NCI-H1436 treated with DMSO at 0.1 percent for 48 hours (cell line): ENCODE data around the gene USH1C.

Experiments used
- DNase-seq: peaks from one replicate; lab custom pipeline; 2025; lab: John Stamatoyannopoulos, UW

The USH1C gene

DNA sequence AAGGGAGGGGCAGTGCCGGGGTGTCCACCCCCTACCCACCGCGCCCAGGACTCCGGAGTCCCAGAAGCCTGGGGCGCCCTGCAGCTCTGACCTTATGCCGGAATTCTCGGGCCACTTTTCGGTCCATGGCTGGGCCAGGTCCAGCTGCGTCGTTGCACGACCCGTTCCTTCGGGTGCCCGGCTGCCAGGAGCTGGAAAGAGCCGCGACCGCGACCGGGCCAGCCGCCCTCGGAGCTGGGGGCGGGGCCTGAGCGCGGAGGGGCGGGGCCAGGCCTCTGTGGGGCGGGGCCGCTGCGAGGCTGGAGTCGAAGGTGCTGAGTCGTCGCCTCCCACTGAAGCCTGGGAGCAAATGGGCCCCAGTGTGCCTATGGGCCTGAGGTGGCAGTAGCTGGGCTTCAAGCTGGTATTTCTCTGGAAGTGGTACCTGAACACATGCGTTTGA, at the start of gene USH1C:
Gene USH1C (minus strand): TSS at position 236 of the 442 bp plus-strand sequence. CDS start 109 bp downstream, at position 127.
- no peak for DNase-seq

DNA sequence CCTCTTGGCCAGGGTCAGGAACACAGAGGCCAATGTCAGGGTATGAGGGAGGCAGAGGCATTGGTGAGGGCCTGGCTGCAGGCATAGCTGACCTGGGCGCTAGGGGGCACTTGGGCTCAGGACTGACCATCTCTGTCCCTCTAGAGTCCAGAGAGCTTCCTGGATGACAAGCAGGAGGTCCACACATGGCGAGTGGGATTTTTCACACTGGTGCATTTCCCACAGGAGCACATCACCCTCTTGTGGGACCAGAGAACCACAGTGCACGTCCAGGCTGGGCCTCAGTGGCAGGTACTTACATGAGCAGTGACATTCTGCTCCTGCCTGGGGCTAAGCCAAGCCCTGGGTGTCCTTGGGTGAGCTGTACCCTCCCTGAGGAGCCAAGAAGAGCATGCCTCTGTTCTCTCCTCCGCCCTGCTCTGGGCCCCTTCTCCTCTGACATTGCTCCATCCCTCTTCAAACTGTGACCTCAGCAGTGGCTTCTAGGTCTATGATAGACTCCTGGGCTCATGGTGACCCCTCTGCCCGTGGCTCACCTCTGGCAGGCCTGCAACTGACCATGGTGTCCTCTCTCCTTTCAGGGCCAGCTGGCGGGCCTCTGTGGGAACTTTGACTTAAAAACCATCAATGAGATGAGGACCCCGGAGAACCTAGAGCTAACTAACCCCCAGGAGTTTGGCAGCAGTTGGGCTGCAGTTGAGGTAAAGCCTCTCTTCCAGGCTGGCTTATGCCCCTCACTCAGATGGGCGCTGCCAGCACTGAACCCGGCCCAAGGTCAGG, 49.4 kb upstream of the USH1C start:
- no peak for DNase-seq

DNA sequence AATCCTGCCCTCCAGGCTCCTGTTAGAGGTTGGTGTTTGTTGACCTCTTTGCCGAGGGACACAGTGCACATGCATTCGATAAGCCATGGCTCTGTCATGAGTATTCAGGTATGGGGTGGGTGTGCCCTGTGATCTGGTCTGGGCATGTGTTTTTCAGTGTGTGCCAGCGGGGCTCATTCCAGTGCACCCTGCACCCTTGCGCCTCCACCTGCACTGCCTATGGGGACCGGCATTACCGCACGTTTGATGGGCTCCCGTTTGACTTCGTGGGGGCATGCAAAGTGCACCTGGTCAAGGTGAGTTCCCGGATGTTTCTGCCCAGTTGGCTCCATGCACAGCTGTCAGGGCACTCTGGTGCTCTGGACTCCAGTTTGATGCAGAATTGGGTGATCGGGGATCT, 47.1 kb upstream of the USH1C start:
- DNase-seq: no peak

DNA sequence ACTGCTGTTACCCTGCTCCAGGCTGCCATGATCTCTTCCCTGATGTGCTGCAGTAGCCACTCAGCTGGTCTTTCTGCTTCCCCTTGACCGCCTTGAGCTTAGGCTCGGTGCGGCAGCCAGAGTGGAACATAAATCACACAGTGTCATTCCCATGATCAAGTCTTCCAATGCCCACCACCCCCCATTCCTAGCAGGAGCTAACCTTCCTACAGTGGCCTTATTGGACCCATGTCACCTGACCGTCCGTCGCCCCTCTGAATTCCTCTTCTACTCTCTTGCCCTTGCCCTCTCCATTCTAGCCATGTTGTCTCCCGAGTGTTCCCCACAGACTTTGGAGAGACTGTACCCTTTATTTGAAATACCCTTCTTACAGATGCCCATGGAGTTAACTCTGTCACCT, 46.2 kb upstream of the USH1C start:
- no peak for DNase-seq

DNA sequence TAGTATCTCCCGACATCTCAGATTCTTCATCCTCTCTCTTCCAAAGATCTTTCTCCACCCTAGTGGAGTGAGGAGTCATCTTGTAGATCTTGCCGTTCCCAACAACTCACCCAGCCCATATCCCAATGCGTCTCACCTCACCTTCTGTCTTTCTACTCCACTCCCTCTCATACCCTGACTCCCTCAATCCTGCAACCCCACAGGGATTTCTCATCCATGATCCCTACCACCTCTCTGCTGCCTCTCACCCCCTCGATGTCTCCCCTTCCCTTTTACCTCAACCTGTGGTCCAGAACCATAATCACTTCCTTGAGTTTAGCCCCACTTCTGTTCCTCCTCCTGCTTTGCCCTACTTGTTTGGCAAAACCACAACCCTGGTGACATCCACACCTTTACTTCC, 44.5 kb upstream of the USH1C start:
- DNase-seq: no peak

DNA sequence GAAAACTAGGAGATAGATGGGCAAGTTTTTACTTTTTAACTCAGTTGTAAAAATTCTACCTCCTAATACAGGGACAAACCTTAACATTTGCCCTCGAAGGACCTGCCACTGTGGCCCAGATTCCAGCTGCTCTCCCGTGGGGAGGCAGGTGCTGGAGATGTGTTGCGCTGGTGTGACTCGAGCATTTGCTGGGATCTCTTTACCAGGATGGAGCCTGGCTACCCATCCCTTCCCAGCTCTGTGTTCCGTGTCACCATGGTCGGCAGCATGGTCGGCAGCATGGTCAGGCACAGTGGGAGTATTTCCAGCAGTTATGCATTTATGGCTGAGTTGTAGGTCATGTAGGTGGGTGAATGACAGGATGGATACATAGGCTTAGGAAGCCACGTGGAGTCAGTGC, 44.0 kb upstream of the USH1C start:
- DNase-seq: no peak

DNA sequence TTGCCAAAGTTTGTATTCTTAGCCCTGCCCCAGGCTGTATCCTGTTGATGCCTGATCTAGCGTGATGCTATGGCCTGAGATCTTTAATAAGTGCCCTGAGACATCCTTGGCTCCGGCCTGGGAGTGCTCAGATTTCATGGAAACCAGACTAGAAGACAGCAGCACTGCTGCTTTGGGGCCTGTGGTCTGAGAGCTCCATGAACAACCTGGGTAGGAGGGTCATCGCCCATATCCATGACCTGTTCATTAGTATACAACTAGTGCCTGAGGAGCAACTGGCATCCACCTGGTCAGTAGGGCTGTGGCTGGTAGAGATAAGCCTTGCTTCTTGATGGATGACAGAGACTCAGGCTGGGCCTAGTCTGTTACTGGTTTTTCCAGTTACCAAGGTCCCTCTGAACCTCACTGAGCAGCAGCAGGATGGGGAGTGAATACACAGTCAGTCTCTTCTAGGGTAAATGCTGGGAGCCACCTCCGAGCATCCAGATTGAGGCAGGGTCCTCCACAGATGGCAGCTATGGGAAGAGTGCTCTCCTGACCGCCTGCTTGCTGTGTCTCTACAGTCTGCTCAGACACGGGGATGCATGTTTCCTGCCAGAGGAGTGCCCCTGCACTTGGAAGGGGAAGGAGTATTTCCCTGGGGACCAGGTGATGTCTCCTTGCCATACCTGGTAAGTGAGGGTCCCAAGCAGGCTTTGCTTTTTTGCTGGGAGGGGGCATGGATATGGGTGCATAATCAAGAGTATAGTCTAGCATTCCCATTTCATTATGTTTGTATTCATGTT, 41.9 kb upstream of the USH1C start:
- no peak for DNase-seq

DNA sequence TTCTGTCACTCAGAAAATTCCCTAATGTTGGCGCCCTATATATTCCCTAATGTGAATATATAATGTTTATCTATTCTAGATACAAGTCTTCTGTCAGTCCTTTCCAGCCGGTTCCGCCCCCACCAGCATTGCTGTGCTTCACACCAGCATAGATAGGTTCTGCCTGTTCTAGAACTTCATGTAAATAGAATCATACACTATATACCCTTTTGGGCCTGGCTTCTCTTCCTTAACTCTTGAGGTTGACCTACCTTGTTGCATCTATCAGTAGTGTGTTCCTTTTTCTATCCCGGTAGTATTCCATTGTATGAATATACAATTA, 37.5 kb upstream of the USH1C start:
- no peak for DNase-seq

DNA sequence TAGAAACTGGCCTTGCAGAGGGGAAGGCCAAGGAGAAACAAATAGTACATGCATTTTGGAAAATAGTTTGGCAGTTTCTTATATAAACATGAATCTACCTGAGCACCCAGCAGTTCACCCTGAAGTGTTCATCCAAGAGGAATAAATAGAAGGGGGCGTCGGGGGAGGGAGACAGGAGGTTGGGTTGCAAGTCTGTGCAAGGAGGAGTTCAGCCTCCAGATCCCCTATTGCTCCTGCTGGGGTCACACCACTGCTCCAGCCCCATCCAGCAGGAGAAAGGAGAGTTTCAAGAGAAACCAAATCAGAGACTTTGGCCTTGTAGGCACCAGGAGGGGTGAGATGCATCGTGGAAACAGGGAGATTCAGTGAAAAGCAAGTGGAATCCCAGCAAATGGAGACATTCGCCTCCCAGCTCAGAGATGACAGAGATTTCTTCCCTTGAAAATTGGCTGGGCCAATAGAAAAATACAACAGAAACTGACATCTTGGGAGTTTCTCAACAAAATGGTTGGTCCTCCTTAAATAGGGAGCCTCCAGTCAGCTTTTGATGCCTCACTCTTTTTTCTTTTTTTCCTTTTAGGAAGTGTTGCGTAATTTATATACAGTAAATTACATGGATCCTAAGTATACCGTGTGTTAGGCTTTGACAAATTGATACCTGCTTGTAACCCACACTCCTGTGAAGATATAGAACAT, 37.0 kb upstream of the USH1C start:
- DNase-seq: no peak

DNA sequence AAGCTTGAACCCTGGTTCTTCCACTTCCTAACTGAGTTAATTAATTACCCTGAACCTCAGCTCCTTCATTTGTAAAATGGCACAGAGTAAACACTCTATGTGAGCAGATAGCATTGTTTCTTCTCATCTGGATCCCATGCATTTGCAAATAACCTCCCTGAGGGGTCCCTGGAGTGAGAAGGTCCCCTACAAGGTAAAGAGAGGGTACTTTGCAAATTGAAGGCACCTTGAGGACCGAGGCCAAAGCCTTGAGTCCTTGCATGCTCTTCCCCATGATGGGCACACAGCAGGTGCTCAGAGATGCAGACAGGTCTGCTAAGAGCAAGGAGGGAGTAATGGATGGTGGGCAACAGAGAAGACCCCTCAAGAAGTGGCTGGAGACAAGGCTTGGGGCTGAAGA, 36.1 kb upstream of the USH1C start:
- no peak for DNase-seq

DNA sequence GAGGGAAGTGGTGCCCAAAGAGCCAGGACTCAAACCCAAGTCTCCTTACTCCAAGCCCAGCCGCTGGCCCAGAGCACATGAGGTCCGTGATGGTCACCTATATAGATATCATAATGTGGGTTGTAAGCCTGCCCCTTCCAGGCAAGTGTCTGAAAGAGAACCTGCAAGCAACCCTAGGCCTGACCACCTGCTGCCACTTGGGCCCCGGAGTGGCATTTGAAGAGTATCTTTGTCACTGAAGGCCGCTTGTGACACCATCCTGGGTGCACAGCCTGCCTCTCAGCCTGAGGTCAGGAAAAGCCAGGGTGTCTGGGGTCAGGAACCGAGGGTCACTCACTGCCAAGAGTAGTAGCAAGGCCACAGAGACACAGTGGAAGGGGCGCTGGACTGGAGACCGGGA, 35.2 kb upstream of the USH1C start:
- DNase-seq: no peak

DNA sequence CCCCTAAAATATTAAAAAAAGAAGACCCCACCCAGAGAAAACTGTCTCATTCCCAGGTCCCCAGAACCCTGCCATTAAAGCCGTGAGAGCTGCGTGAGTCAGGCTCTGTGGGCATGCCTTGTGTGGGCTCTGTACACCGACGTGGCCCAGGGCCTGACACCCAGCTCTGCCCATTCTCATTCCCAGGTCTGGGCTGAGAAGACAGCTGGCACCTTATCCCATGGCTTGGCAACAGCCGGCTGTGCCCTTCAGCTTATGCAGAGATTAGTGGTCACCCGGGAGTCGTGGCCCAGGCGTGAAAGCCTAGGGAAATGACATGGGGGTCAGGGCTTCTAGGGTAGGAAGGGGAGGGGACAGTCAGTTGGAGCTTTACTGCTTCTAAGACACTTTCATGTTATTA, 34.7 kb upstream of the USH1C start:
- DNase-seq: no peak

DNA sequence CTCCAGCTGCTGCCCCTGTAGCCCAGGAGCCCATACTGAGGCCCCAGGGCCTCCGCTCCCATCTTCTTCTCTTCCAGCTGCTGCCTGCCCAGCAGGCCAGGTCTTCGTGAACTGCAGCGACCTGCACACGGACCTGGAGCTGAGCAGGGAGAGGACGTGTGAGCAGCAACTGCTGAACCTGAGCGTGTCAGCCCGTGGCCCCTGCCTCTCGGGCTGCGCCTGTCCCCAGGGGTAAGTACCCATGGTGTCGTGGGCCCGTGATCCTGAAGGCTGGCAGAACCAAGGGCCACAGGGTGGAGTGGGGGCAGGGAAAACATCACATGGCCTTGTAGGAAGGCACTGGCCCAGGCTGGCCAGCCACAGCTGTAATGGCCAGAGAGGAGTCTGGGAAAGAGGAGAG, 34.1 kb upstream of the USH1C start:
- DNase-seq: no peak

DNA sequence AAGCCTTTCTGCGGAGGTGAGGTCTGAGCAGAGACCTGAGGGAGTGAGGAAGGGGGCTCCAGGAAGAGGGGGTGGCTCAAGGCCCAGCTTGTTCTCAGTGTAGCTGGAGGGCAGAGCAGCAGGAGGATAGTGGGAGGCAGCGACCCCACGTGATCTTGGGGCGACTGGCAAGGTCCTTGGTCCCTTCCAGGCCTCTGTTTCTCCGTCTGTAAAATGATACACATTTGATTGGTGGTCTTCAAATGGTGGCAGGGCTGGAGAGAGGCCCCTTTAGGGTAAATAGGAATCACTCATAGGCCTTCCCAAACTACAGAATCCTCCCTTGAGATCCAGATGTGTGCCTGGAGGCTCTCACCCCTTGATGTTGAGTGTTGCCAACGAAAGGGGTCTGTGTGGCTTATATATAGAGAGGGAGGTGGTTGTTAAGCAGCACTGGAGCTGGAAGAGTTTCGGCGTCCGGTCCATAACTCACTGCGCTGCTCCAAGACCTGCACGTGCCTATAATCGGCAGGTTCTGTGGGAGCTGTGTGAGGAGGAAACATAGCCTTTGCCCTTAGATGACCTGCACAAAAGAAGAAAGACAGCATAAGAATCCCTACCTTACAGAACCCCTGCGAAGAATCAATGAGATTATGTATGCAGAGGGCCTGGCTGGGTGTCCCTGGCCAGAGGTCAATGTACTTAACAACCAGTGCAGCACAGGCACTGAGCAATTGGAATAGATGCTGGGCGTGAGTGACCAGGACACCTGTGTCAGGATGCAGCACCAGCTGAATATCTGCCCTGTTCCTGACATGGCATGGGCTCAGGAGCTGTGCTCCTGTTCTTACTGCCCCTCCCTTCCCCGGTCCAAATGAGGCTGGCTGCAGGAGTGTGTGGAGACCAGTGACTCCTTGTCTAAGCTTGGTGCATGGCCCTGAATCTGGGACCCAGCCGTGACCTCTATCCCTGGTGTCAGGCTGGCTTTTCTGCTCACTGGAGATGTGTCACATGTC, 31.5 kb upstream of the USH1C start:
- no peak for DNase-seq

DNA sequence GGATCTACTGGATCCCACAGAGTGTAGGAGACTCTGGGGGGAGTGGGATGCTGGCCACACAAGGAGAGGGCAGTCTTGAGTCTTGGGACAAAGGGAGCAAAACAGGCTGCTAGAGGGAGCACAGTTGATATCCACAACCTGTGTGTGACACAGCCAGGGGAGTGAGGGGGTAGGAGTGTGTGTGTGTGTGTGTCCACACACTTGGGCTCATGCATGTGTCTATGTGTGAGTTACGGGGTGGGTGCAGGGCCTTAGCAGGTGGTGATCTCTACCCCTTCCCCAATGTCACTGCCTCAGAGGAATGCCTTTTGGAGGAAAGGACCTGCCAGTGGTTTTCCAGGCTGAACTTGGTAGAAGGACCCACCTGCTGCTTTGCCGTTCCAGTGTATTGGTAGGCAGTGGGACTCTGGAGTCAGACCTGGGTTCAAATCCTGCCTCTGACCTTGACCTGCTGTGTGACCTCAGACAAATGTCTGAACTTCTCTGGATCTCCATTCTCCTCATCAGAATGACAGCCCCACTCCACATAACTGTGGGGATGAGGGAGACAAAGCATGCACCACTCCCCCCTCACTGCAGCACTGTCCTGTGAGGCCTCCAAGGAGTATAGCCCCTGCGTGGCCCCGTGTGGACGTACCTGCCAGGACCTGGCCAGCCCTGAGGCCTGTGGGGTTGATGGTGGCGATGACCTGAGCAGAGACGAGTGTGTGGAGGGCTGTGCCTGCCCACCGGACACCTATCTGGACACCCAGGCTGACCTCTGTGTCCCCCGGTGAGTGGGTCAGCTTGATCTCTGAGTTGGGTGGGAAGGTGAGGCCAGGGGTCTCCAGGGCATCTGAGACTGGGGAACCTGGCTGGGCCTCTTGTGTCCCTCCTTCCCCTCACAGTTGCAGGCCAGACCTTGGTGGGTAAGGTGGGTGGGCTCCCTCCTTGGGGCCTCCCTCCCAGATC, 30.2 kb upstream of the USH1C start:
- no peak for DNase-seq

DNA sequence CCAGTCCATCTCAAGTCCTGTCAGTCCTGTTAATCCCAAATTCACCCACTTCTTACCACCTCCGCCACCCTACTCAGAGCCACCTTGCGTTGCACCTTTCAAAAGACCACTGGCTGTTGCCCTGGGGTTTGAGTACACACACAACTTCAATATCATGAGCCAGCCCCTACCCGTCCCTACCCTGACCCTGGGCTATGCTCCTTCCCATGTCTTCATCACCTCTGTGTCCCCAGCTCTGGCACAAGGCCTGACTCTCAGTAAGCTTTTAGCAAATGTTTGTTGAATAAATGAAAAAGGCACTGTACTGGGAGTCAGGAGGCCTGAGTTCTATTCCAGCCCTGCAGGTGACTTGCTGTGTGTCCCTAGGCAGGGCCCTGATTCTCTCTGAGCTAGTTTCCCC, 29.3 kb upstream of the USH1C start:
- DNase-seq: no peak

DNA sequence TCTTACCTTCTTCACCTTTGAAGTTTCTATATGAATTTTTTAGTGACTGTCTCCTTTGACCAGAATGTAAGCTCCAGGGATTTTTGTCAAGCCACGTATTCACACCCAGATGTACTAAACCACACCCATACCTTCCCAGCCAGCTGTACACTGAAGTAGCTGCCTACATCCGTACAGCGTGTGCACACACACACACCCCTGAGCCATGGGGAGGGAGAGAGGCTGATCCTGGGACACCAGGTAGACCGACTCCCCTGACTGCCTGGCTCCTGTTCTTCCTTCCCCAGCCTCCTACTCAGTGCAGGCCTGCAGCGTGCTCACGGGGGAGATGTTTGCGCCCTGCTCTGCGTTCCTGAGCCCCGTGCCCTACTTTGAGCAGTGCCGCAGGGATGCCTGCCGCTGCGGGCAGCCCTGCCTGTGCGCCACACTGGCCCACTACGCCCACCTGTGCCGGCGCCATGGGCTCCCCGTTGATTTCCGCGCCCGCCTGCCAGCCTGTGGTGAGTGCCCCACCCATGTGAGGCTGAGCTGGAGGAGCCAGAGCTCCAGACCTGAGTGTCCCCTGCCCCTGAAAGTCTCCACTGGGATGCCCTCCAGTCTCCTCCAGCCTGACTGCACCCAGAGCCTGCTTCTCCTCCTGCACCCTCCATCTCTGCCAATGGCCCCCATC, 28.7 kb upstream of the USH1C start:
- DNase-seq: no peak

DNA sequence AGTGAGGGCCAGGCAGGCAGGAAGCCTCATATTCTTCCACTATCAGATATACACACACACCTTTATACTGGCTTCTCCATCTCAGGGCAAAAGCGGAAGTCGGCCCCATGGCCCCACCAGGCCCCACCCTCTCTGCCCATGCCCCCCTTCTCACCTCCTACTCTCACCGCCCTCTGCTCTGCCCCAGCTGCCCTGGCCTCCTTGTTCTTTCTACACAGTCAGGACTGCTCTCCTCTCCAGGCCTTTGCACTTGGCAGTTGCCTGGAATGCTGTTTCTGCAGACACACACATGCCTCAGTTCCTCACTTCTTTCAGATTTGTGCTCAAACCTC, 28.1 kb upstream of the USH1C start:
- DNase-seq: no peak

DNA sequence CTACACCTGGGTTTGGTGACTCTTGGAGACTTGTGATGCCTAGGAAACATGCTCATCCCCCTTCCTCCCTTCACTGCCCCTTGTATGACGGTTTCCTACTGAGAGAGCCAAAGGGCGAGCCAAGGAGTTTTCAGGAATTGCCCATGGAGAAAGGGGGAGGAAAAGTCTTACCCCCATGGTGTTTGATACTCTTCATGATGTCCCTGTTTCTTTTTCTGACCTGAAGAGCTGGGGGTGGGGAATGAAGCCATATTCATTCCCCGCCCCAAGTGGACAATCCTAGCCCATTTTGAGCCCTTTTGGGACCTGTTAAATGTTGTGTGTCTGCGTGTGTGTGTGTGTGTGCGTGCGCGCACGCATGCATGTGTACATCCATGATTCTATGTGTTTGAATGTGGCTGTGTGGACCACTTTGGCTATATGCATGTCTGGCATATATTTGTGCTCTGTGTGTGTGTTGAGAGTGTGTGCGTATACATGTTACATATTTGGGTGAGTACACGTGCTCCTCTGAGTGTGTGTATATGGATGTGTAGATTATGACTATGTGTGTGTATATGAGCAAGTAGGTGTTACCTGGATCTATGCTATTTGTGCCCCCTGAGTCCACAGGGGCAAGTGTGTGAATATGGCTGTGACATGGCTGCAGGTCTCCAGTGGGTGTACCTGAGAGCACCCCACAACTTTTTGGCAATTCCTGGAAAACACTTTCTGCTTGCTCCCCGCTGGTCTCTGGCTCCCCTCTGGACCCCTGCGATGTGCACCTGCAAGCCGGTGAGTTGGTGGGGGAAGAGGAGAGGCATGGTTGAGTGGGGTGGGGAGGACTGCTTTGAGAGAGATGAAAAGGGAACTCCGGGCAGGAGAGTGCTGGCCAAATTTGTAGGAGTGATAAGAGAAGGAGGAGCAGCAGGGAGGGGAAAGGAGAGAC, 27.5 kb upstream of the USH1C start:
- DNase-seq: no peak
